Measurements from ENCODE around the gene BTN1A1.
"Not testable (repeated sequence)": the region's sequence is repeated elsewhere in the genome, so short reads cannot be mapped to it uniquely, and the experiment has no call there.

Gene BTN1A1

GRCh38 chr6:26459023-26459810, 40.9 kb upstream of the BTN1A1 start:
- no peak for TF ChIP-seq CREB5 (CRISPR knock-in tag; IDR thresholded peaks at IDR 0.05; ENCODE audit: low read depth)
- no peak for TF ChIP-seq TOX (CRISPR knock-in tag; IDR thresholded peaks at IDR 0.05; ENCODE audit: borderline replicate concordance)
- no peak for TF ChIP-seq PPARA (CRISPR knock-in tag; IDR thresholded peaks at IDR 0.05; ENCODE audit: borderline replicate concordance)
- TF ChIP-seq POU6F1 (CRISPR knock-in tag; IDR thresholded peaks at IDR 0.05; ENCODE audit: borderline replicate concordance, low read depth), result no peak
- no peak for TF ChIP-seq ESRRG (CRISPR knock-in tag; IDR thresholded peaks at IDR 0.05)
- no peak for TF ChIP-seq OSR1 (CRISPR knock-in tag; IDR thresholded peaks at IDR 0.05)
- TF ChIP-seq ARNTL (CRISPR knock-in tag; IDR thresholded peaks at IDR 0.05; ENCODE audit: borderline replicate concordance, low read depth), result no peak
- TF ChIP-seq ZNF565 (CRISPR knock-in tag; conservative IDR thresholded peaks at IDR 0.05; ENCODE audit: low read depth), result no peak
- TF ChIP-seq SNAI2 (CRISPR knock-in tag; IDR thresholded peaks at IDR 0.05), result no peak
- no peak for TF ChIP-seq CSDC2 (CRISPR knock-in tag; IDR thresholded peaks at IDR 0.05)
- TF ChIP-seq TCF4 (CRISPR knock-in tag; IDR thresholded peaks at IDR 0.05; ENCODE audit: borderline replicate concordance), result no peak
- no peak for TF ChIP-seq ZFP30 (CRISPR knock-in tag; IDR thresholded peaks at IDR 0.05)
- no peak for ATAC-seq

GRCh38 chr6:26461353-26461752, 38.8 kb upstream of the BTN1A1 start:
- not testable (repeated sequence) for ATAC-seq

- TF ChIP-seq PATZ1 (CRISPR knock-in tag; IDR thresholded peaks at IDR 0.05; ENCODE audit: borderline replicate concordance), result no peak
- TF ChIP-seq ZC3H10 (CRISPR knock-in tag; IDR thresholded peaks at IDR 0.05), result no peak
- no peak for TF ChIP-seq CREB5 (CRISPR knock-in tag; IDR thresholded peaks at IDR 0.05; ENCODE audit: low read depth)
- TF ChIP-seq ZFP3 (CRISPR knock-in tag; IDR thresholded peaks at IDR 0.05), result no peak
- TF ChIP-seq CSDC2 (CRISPR knock-in tag; IDR thresholded peaks at IDR 0.05), result no peak
- no peak for TF ChIP-seq ZFP30 (CRISPR knock-in tag; IDR thresholded peaks at IDR 0.05)
- no peak for TF ChIP-seq ARNTL (CRISPR knock-in tag; IDR thresholded peaks at IDR 0.05; ENCODE audit: borderline replicate concordance, low read depth)
- no peak for TF ChIP-seq ZNF70 (CRISPR knock-in tag; IDR thresholded peaks at IDR 0.05)
- TF ChIP-seq TOX (CRISPR knock-in tag; IDR thresholded peaks at IDR 0.05; ENCODE audit: borderline replicate concordance), result no peak
- TF ChIP-seq SNAI2 (CRISPR knock-in tag; IDR thresholded peaks at IDR 0.05), result no peak
- TF ChIP-seq TCF4 (CRISPR knock-in tag; IDR thresholded peaks at IDR 0.05; ENCODE audit: borderline replicate concordance), result no peak
- ATAC-seq, result no peak
These were observed 36.1 kb upstream of the BTN1A1 start for GRCh38 chr6:26464014-26464413.

- ATAC-seq, result no peak
- TF ChIP-seq ZC3H10 (CRISPR knock-in tag; IDR thresholded peaks at IDR 0.05) (no peak), RARB (CRISPR knock-in tag; IDR thresholded peaks at IDR 0.05) (no peak), CREB5 (CRISPR knock-in tag; IDR thresholded peaks at IDR 0.05; ENCODE audit: low read depth) (no peak), ZNF565 (CRISPR knock-in tag; conservative IDR thresholded peaks at IDR 0.05; ENCODE audit: low read depth) (no peak), GLIS3 (CRISPR knock-in tag; IDR thresholded peaks at IDR 0.05) (no peak), PPARA (CRISPR knock-in tag; IDR thresholded peaks at IDR 0.05; ENCODE audit: borderline replicate concordance) (no peak), PATZ1 (CRISPR knock-in tag; IDR thresholded peaks at IDR 0.05; ENCODE audit: borderline replicate concordance) (no peak), ARNTL (CRISPR knock-in tag; IDR thresholded peaks at IDR 0.05; ENCODE audit: borderline replicate concordance, low read depth) (no peak), TSHZ2 (CRISPR knock-in tag; IDR thresholded peaks at IDR 0.05) (no peak), BACH2 (CRISPR knock-in tag; IDR thresholded peaks at IDR 0.05; ENCODE audit: borderline replicate concordance) (no peak), ESRRG (CRISPR knock-in tag; IDR thresholded peaks at IDR 0.05) (no peak)
These were observed 35.5 kb upstream of the BTN1A1 start for GRCh38 chr6:26464416-26465131.
